ENCODE measurements around the gene GABBR1. TPM values are rescaled to one million over a fixed set of nuclear protein-coding genes. Genes with fewer than 3 reads are reported as not detected.

GABBR1 gene
- polyA plus RNA-seq, 1 of the 3 experiments (the other 2 are of a cell fraction): 26.8 TPM

DNA sequence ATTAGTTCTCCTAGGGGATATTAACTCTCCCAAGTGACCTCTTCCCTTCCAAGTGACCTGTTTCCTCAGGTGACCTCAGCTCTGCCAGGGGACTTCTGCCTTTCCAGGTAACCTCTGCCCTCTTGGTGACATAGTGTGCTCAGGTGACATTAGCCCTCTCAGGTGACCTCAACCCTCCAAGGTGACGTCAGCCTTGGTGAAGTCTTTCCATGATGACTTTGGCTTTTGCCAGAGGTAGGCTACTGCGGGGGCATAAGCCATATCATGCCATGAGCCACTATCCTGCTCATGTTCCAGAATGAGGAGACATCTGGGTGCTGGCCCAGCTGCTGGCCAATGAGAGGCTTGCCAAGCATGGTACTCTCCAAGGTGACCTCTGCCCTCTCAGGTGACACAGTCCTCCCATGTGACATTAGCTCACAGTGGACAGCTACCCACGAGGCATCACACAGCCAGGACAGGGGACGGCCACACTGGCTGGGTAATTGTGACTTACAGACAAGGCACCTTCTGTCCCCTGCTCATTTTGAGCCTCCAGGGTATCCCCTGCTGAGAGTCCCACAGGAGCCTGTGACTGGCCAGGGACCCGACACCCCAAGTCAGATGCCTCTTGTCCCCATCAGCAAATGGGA, 104.6 kb downstream of the GABBR1 start:
- no peak overlapping the region for H2AFZ ChIP-seq (ENCODE audit: low read depth)
- CTCF ChIA-PET: no interaction called here
- H3K9me3 ChIP-seq: no peaks in the 10 kb centered on the region
- H3K9me2 ChIP-seq: no peaks in the 10 kb centered on the region
- no peak overlapping the region for H3K4me2 ChIP-seq
- H3K4me3 ChIP-seq (ENCODE audit: low read depth in 2 of 2, low read length in 1 of 2): no peak overlapping the region
- H3K27ac ChIP-seq (ENCODE audit: low read depth in 2 of 2, low read length in 1 of 2): no peak overlapping the region
- no peaks in the 10 kb centered on the region for H3K4me1 ChIP-seq (ENCODE audit: control insufficient read depth in 1 of 2, insufficient read depth in 2 of 2, low read depth in 1 of 2, low read length in 1 of 2)
- no peaks in the 10 kb centered on the region for H4K20me1 ChIP-seq (ENCODE audit: insufficient read depth)
- DNase-seq: no peak
- H3K79me2 ChIP-seq (ENCODE audit: insufficient read depth): no peaks in the 10 kb centered on the region
- 11% methylated on average over 1 of the region's 5 CpGs for WGBS (ENCODE audit: low lambda C conversion rate)
- POLR2A ChIA-PET: no interaction called here
- no peaks in the 10 kb centered on the region for H3F3A ChIP-seq (replicated peaks; ENCODE audit: insufficient read depth)
- TF ChIP-seq FOXJ3 (CRISPR knock-in tag; IDR thresholded peaks at IDR 0.05): no peak
- TF ChIP-seq, protein P1, sequence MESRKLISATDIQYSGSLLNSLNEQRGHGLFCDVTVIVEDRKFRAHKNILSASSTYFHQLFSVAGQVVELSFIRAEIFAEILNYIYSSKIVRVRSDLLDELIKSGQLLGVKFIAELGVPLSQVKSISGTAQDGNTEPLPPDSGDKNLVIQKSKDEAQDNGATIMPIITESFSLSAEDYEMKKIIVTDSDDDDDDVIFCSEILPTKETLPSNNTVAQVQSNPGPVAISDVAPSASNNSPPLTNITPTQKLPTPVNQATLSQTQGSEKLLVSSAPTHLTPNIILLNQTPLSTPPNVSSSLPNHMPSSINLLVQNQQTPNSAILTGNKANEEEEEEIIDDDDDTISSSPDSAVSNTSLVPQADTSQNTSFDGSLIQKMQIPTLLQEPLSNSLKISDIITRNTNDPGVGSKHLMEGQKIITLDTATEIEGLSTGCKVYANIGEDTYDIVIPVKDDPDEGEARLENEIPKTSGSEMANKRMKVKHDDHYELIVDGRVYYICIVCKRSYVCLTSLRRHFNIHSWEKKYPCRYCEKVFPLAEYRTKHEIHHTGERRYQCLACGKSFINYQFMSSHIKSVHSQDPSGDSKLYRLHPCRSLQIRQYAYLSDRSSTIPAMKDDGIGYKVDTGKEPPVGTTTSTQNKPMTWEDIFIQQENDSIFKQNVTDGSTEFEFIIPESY (IDR thresholded peaks at IDR 0.05; ENCODE audit: borderline replicate concordance, low read depth): no peak
- TF ChIP-seq FOXM1 (IDR thresholded peaks at IDR 0.05; ENCODE audit: low read depth): no peak
- TF ChIP-seq EZH2phosphoT487 (IDR thresholded peaks at IDR 0.05; ENCODE audit: borderline replicate concordance, low read depth): no peak
- no peak for TF ChIP-seq NFIC (IDR thresholded peaks at IDR 0.05; ENCODE audit: borderline replicate concordance)
- no peak for TF ChIP-seq FOSL2 (IDR thresholded peaks at IDR 0.05; ENCODE audit: borderline replicate concordance, low read depth)
- TF ChIP-seq TAF1 (IDR thresholded peaks at IDR 0.05; ENCODE audit: borderline replicate concordance, low read depth, low read length): no peak
- no peak for TF ChIP-seq EP300 (IDR thresholded peaks at IDR 0.05; ENCODE audit: borderline replicate concordance in 1 of 2, low read depth in 1 of 2, low read length in 1 of 2)
- no peak overlapping the region for H3K9ac ChIP-seq
- H3K36me3 ChIP-seq (replicated peaks in 1 of 2; ENCODE audit: control insufficient read depth in 1 of 2, insufficient read depth in 2 of 2, low read length in 1 of 2): no peaks in the 10 kb centered on the region
- H3K27me3 ChIP-seq (ENCODE audit: insufficient read depth): peaks cover 34% of the 10 kb centered on the region; the same call in 1 of the 2 replicates

DNA sequence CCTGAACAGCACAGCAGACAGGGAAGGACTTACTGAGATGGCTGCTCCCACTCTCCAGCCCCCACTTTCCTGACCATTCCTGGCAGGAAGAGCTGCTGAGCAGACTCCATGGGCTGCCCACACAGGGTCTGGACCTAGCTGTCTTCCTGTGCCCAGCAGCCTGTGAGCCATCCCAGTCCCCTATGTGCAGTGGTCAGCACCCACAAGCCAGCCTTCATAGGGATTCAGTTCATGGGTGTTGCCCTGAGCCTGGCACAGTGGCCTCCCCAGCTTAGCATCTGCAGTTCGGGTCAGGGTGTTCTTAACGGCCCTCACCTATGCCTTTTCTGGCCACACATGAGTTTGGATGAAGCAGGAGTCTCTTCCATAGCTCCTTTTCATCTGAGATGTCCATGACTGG, 105.4 kb downstream of the GABBR1 start:
- no peak overlapping the region for H3K9ac ChIP-seq
- H4K20me1 ChIP-seq (ENCODE audit: insufficient read depth): no peaks in the 10 kb centered on the region
- POLR2A ChIA-PET: no interaction called here
- DNase-seq: no peak
- H3K4me3 ChIP-seq (ENCODE audit: low read depth in 2 of 2, low read length in 1 of 2): no peak overlapping the region
- H3K79me2 ChIP-seq (ENCODE audit: insufficient read depth): no peaks in the 10 kb centered on the region
- TF ChIP-seq TEAD4 (IDR thresholded peaks at IDR 0.05; ENCODE audit: borderline replicate concordance, insufficient read depth): no peak
- TF ChIP-seq EP300 (IDR thresholded peaks at IDR 0.05; ENCODE audit: borderline replicate concordance in 1 of 2, low read depth in 1 of 2, low read length in 1 of 2): no peak
- no peak for TF ChIP-seq TCF12 (IDR thresholded peaks at IDR 0.05)
- no peak for TF ChIP-seq CHD2 (IDR thresholded peaks at IDR 0.05; ENCODE audit: low read length, partially characterized antibody)
- no peak for TF ChIP-seq GATA2 (CRISPR knock-in tag; IDR thresholded peaks at IDR 0.05)
- TF ChIP-seq GABPA (IDR thresholded peaks at IDR 0.05; ENCODE audit: low read depth): no peak
- no peak for TF ChIP-seq SMC3 (IDR thresholded peaks at IDR 0.05; ENCODE audit: low read depth, low read length)
- no peak for TF ChIP-seq MEF2A (IDR thresholded peaks at IDR 0.05; ENCODE audit: borderline replicate concordance, low read depth)
- no peak for TF ChIP-seq POLR2AphosphoS5 (IDR thresholded peaks at IDR 0.05; ENCODE audit: low read depth, low read length)
- TF ChIP-seq FOXJ3 (CRISPR knock-in tag; IDR thresholded peaks at IDR 0.05): no peak
- no peaks in the 10 kb centered on the region for H3F3A ChIP-seq (replicated peaks; ENCODE audit: insufficient read depth)
- H3K9me2 ChIP-seq: no peaks in the 10 kb centered on the region
- H3K4me2 ChIP-seq: no peak overlapping the region; the same call in 1 of the 2 replicates
- peaks cover 33% of the 10 kb centered on the region; the same call in 1 of the 2 replicates for H3K27me3 ChIP-seq (ENCODE audit: insufficient read depth)
- no peaks in the 10 kb centered on the region for H3K4me1 ChIP-seq (ENCODE audit: control insufficient read depth in 1 of 2, insufficient read depth in 2 of 2, low read depth in 1 of 2, low read length in 1 of 2)
- 0% methylated on average over 2 of the region's 2 CpGs for WGBS (ENCODE audit: low lambda C conversion rate)
- no peaks in the 10 kb centered on the region for H3K9me3 ChIP-seq
- H3K36me3 ChIP-seq (replicated peaks in 1 of 2; ENCODE audit: control insufficient read depth in 1 of 2, insufficient read depth in 2 of 2, low read length in 1 of 2): peaks cover 0 to 4% of the 10 kb centered on the region in 2 experiments
- CTCF ChIA-PET: no interaction called here
- no peak overlapping the region for H2AFZ ChIP-seq (ENCODE audit: low read depth)
- no peak overlapping the region for H3K27ac ChIP-seq (ENCODE audit: low read depth in 2 of 2, low read length in 1 of 2)
